GM19035 (cell line): ENCODE data around the gene IGSF23.
"Not testable (repeated sequence)": the region's sequence is repeated elsewhere in the genome, so short reads cannot be mapped to it uniquely, and the experiment has no call there.

Experiments
- ATAC-seq: cut with Tn5 transposase; IDR thresholded peaks from one replicate; pipeline ENCODE4 v1.9.1; 2021; ENCODE audit not compliant: unreplicated experiment

The IGSF23 gene

GRCh38 chr19:44663996-44664395 lies 50.6 kb downstream of the IGSF23 start:
- no peak for ATAC-seq

DNA sequence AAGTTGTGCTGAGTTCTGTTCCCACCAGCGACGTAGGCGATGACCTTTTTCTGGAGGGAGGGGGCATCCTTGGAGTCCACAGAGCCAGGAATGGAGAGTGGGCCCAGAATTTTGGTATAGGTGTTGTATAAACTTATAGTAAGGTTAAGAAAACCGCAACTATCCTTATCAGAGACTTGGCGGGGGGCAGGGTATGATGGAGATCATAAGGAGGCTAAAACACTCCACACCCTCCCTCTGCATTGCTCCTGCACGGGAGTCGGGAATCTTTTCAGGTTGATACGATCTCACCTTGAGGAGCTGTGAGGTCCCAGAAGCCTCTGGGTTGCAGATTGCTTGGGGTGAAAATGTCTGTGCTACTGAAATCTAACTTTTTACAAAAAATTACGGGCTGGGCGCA lies 51.6 kb downstream of the IGSF23 start:
- no peak for ATAC-seq

GRCh38 chr19:44666852-44667556 lies 53.6 kb downstream of the IGSF23 start:
- no peak for ATAC-seq

DNA sequence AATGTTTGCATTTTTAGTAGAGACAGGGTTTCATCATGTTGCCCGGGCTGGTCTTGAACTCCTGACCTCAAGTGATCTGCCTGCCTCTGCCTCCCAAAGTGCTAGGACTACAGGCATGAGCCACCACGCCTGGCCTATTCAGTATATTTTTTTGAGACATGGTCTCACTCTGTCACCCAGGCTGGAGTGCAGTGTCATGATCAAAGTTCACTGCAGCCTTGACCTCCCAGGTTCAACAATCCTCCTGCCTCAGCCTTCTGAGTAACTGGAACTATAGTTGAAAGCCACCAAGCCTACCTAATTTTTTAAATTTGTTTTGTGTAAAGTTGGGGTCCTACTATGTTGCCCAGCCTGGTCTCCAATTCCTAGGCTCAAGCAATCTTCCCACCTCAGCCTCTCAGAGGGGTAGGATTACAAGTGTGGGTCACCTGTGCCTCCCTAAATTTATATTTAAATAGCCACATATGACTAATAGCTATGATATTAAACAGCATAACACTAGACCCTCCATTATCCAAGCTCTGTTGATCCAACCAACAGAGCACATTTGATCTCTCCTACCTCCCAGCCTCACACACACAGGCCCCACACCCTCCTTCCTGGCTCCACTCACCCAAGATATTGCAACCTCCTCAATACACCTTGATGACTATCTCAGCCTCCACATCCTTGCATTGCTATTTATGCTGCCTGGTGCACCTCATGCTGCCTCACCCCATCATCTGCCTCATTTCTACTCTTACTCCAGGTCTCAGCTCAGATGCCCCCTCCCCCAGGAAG lies 55.8 kb downstream of the IGSF23 start:
- ATAC-seq: no peak

- not testable (repeated sequence) for ATAC-seq
Observed at GRCh38 chr19:44670027-44670426, 56.7 kb downstream of the IGSF23 start.

DNA sequence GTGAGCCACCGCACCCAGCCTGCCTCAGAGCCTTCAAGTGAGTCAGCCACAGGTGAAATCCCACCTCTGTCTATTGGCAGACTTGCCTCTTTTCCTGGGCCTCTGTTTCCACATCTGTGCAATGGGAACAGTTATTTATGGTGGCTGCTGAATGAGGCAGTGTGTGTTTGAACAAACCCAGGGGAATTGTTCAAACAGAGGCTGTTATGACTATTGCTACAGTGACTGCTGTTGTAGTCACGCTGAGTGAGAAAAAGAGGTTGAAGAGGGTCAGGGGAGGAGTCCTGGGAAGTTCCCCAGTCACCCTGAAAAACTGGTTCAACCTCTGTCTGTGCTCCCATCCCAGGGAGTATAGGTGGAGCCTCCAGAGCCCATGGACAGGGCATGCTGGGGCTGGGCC lies 58.0 kb downstream of the IGSF23 start, which contains the start of gene CEACAM19:
Gene CEACAM19 (plus strand): TSS at position 83 of the 400 bp plus-strand sequence. CDS start 450 bp downstream, outside the sequence.
- no peak for ATAC-seq

DNA sequence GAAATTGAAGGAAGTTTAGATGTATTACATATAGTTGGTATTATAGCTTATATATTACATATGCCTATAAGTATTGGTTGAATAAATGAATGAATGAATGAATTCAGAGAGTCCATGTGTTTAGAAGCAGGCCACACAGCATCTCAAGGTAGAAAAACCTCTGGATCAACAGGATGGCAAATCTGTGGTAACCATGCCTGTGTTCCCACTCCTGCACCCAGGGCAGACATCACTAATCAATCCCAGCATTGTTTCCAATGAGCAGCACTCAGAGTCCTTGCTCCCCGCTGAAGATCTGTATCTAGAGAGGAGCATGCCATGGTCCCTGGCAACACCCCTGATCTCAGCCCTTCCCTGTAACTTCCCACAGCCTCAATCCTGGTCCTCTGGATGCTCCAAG lies 58.9 kb downstream of the IGSF23 start:
- ATAC-seq: no peak

DNA sequence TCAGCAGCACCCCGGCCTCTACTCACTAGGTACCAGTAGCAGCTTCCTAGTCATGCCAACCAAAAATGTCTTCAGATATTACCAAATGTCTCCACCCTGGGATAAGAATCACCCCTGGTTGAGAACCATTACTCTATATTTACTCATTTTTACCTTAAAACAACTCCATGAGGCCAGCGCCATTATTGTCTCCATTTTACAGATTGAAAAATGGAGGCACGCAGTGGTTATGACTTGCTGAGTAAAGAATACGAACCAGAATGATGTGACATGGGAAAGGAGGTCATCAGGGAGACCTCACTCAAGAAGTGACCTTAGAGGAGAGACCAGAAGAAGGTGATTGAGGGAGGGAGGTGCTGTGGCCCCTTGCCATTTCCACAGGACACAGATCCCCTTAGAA lies 60.1 kb downstream of the IGSF23 start:
- no peak for ATAC-seq

GRCh38 chr19:44675521-44675920 lies 62.2 kb downstream of the IGSF23 start:
- no peak for ATAC-seq

- ATAC-seq: no peak
Observed at GRCh38 chr19:44677019-44677811, 63.9 kb downstream of the IGSF23 start.

GRCh38 chr19:44680536-44680935 lies 67.2 kb downstream of the IGSF23 start:
- no peak for ATAC-seq

- ATAC-seq: no peak
Observed at GRCh38 chr19:44681992-44682790, 68.8 kb downstream of the IGSF23 start.

GRCh38 chr19:44682807-44683206 lies 69.4 kb downstream of the IGSF23 start:
- ATAC-seq: no peak

GRCh38 chr19:44683434-44684210 lies 70.3 kb downstream of the IGSF23 start:
- ATAC-seq: no peak

GRCh38 chr19:44684396-44684795 lies 71.0 kb downstream of the IGSF23 start:
- not testable (repeated sequence) for ATAC-seq

DNA sequence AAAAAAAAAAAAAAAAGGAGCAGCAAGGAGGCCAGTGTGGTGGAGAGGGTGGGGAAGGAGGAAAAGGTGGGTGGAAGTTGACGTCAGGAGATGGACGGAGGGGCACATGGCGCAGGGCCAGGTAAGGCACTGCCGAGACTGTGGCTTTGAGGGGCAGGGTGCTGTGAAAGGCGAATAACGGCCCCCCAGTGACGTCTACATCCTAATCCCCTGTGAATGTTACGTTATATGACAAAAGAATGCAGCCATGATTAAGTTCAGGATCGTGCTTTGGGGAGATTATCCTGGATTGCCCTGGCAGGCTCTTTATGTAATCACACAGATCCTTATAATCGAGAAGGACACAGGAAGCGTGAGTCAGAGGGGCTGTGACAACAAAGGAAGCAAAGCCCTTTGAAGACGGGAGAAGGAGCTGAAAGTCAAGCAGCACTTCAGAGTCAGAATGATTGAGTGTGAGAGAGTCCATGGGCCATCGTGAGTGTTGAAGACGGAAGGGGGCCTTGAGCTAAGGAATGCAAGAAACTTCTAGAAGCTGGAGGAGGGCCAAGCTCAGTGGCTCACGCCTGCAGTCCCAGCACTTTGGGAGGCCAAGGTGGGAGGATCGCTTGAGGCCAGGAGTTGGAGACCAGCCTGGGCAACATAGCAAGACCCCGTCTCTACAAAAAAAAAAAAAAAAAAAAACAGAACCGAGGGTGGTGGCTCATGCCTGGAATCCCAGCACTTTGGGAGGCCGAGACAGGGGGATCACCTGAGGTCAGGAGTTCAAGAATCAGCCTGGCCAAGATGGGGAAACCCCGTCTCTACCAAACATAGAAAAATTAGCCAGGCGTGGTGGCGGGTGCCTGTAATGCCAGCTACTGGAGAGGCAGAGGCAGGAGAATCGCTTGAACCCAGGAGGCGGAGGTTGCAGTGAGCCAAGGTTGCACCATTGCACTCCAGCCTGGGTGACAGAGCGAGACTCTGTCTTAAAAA lies 71.8 kb downstream of the IGSF23 start:
- no peak for ATAC-seq

DNA sequence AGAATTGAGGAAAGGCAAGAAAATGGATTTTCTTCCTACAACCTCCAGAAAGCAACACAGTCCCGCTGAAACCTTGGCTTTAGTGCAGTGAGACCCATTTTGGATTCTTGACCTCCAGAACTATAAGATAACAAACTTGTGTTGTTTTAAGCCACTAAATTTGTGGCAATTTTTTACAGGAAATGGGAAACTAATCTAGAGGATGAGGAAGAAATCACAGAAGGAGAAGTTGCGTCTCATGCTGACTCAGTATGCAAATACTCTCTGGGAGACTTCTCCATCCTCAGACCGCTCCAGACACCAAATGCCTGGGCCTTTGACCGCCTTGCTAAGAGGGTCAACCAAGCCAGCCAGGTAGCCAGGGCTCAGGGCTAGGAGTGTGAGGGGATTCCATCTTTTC lies 72.5 kb downstream of the IGSF23 start:
- no peak for ATAC-seq
